DND-41 (cell line): ENCODE data around the gene CMSS1.

Experiments
- ATAC-seq: fragments of 200-7000 bp; cut with Tn5 transposase; 3 replicates; pipeline ENCODE4 v1.9.1; 2021; ENCODE audit warnings: low read depth; ENCODE audit not compliant: insufficient read depth
- DNase-seq: peaks from one replicate; pipeline ENCODE4 v3.0.0-alpha.2; 2020
- H2AFZ ChIP-seq: 2 replicates; pipeline ENCODE4 v1.6.0; 2012; ENCODE audit warnings: low read depth, low read length
- H3K27ac ChIP-seq: 2 replicates; pipeline ENCODE4 v1.5.1; 2012; ENCODE audit warnings: low read length, inconsistent platforms
- H3K27me3 ChIP-seq: fragments of 200-600 bp; sonication (generic); 2 replicates; pipeline ENCODE4 v1.6.0; 2012; ENCODE audit warnings: low read length, mild to moderate bottlenecking, inconsistent platforms; ENCODE audit not compliant: insufficient read depth, poor library complexity
- H3K36me3 ChIP-seq: 2 replicates; pipeline ENCODE4 v1.5.1; 2012; ENCODE audit warnings: low read length, inconsistent platforms; ENCODE audit not compliant: insufficient read depth
- H3K4me1 ChIP-seq: 2 replicates; pipeline ENCODE4 v1.5.1; 2012; ENCODE audit warnings: mild to moderate bottlenecking, low read length; ENCODE audit not compliant: insufficient read depth
- H3K4me2 ChIP-seq: 2 replicates; pipeline ENCODE4 v1.6.0; 2012; ENCODE audit warnings: mild to moderate bottlenecking, moderate library complexity, low read length, inconsistent platforms; ENCODE audit not compliant: insufficient read depth
- H3K4me3 ChIP-seq, 2 experiments: fragments of 200-600 bp in 1 of 2; shearing (Covaris generic) in 1 of 2; 2 replicates each; pipeline ENCODE4 v1.5.1; 2012 to 2016; ENCODE audit warnings: inconsistent platforms in 2 of 2, low read length in 2 of 2, mild to moderate bottlenecking in 2 of 2, low read depth in 1 of 2, moderate library complexity in 1 of 2
- H3K79me2 ChIP-seq: 2 replicates; pipeline ENCODE4 v1.6.0; 2012; ENCODE audit warnings: low read length, inconsistent platforms; ENCODE audit not compliant: insufficient read depth
- H3K9ac ChIP-seq: 2 replicates; pipeline ENCODE4 v1.6.0; 2012; ENCODE audit warnings: low read depth, mild to moderate bottlenecking, inconsistent platforms, low read length, moderate library complexity
- H3K9me3 ChIP-seq: 2 replicates; pipeline ENCODE4 v1.5.1; 2012; ENCODE audit warnings: low read length, moderate library complexity, mild to moderate bottlenecking, inconsistent platforms; ENCODE audit not compliant: insufficient read depth, severe bottlenecking
- H4K20me1 ChIP-seq: 2 replicates; pipeline ENCODE4 v1.6.0; 2012; ENCODE audit warnings: low read length; ENCODE audit not compliant: insufficient read depth
- EZH2 ChIP-seq: IDR thresholded peaks from 3 replicates; pipeline ENCODE4 v1.6.1; 2012; ENCODE audit warnings: borderline replicate concordance, low read depth, mild to moderate bottlenecking, moderate library complexity, low read length, inconsistent platforms; ENCODE audit not compliant: severe bottlenecking
- TF ChIP-seq, protein P1 (sequence below): IDR thresholded peaks from 2 replicates; pipeline ENCODE4 v1.5.1; 2012; ENCODE audit warnings: borderline replicate concordance, low read length, moderate library complexity, mild to moderate bottlenecking; ENCODE audit not compliant: poor library complexity, severe bottlenecking; ENCODE audit errors: extremely low read depth

The CMSS1 gene

DNA sequence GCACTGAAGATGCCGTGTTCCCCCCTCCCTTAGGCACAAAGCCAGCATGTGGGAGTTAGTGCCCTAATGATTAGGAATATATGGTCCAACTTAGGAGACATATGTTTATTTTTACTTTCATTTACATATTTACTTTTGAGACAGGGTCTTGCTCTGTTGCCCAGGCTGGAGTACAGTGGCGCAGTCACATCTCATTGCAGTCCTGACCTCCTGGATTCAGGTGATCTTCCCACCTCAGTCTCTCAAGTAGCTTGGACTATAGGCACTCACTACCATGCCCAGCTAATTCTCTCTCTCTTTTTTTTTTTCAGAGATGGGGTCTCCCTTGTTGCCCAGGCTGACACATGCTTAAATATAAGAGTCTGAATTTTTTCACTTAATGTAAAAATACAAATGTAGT lies 391.5 kb downstream of the CMSS1 start:
- H3K27ac ChIP-seq = no peak overlapping the region
- H3K27me3 ChIP-seq = no peaks in the 10 kb centered on the region
- no peaks in the 10 kb centered on the region for H3K36me3 ChIP-seq
- ATAC-seq (no peak), DNase-seq (no peak)
- no peaks in the 10 kb centered on the region for H3K79me2 ChIP-seq
- no peak overlapping the region for H2AFZ ChIP-seq
- TF ChIP-seq, protein P1, sequence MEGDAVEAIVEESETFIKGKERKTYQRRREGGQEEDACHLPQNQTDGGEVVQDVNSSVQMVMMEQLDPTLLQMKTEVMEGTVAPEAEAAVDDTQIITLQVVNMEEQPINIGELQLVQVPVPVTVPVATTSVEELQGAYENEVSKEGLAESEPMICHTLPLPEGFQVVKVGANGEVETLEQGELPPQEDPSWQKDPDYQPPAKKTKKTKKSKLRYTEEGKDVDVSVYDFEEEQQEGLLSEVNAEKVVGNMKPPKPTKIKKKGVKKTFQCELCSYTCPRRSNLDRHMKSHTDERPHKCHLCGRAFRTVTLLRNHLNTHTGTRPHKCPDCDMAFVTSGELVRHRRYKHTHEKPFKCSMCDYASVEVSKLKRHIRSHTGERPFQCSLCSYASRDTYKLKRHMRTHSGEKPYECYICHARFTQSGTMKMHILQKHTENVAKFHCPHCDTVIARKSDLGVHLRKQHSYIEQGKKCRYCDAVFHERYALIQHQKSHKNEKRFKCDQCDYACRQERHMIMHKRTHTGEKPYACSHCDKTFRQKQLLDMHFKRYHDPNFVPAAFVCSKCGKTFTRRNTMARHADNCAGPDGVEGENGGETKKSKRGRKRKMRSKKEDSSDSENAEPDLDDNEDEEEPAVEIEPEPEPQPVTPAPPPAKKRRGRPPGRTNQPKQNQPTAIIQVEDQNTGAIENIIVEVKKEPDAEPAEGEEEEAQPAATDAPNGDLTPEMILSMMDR = no peak
- no peak for TF ChIP-seq EZH2
- H4K20me1 ChIP-seq = no peaks in the 10 kb centered on the region
- no peak overlapping the region for H3K4me3 ChIP-seq
- H3K4me1 ChIP-seq = peaks cover 15% of the 10 kb centered on the region
- H3K9me3 ChIP-seq = no peaks in the 10 kb centered on the region
- no peak overlapping the region for H3K9ac ChIP-seq
- H3K4me2 ChIP-seq = no peak overlapping the region

DNA sequence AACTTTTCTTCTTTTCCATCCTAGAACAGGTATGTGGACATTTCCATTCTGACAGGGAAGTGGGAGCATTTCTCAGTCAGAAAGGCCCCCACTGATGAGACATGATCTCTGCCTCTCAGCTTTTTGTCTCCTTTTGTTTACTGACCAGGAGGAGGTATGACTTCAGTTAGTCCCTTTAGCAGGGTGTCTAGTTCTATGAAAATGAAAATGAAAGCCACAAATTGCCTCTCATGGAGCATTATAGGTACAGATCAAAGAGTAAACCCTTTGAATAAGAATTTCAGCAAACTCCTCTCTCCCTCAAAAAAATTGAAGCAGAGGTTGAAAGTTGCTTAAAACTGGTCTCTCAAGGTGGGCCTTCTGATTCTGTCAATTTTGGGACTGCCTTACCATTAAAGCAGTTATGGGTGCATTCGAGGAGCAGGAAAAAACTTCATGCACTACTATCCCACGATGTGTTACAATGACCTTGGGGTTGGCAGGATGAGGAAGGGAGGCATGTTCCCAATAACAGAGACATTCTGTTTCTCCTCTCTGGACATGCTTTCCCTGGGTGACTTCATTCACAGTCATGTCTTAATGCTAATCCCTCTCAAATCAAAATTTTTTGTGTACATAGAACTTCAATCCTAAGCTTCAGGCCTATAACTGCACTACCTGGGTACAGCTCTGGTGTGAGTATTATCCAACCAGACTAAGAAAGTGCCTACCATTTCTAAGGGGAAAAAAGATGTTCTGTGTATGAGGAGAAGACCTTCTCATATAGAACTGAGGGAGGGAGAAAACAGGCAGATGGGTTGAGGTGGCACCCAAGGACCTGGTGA lies 392.5 kb downstream of the CMSS1 start:
- no peak overlapping the region for H3K27ac ChIP-seq
- peaks cover 15% of the 10 kb centered on the region for H3K4me1 ChIP-seq
- no peaks in the 10 kb centered on the region for H3K36me3 ChIP-seq
- DNase-seq (no peak), ATAC-seq (peak; percentile 90)
- H4K20me1 ChIP-seq = no peaks in the 10 kb centered on the region
- no peaks in the 10 kb centered on the region for H3K79me2 ChIP-seq
- TF ChIP-seq EZH2 = no peak
- TF ChIP-seq, protein P1 = no peak
- no peak overlapping the region for H3K4me3 ChIP-seq
- no peaks in the 10 kb centered on the region for H3K27me3 ChIP-seq
- no peak overlapping the region for H3K9ac ChIP-seq
- H2AFZ ChIP-seq = peak overlapping the region; percentile 19; the same call in 1 of the 2 replicates
- no peaks in the 10 kb centered on the region for H3K9me3 ChIP-seq
- H3K4me2 ChIP-seq = peak overlapping the region; percentile 18; the same call in 1 of the 2 replicates

DNA sequence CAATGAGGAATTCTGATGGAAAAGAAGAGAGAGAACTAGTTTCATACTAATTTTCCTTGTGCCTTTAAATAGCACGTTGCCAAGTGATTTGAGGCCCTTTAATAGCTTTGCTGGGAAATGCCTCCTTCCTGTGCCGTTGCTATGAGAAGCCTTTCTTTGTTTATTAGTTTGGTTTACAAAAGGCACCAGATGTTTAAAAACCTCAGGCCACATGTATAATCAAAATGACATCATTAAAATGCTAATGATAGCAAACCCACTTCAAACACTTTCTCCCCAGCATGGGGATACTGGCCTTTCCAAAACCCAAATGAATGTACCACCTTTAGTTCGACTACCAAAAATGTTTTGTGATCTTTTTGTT lies 393.1 kb downstream of the CMSS1 start:
- H3K36me3 ChIP-seq = no peaks in the 10 kb centered on the region
- H3K4me2 ChIP-seq = no peak overlapping the region
- H3K9me3 ChIP-seq = no peaks in the 10 kb centered on the region
- H3K27me3 ChIP-seq = no peaks in the 10 kb centered on the region
- no peak overlapping the region for H2AFZ ChIP-seq
- H3K27ac ChIP-seq = no peak overlapping the region
- no peaks in the 10 kb centered on the region for H4K20me1 ChIP-seq
- ATAC-seq (peak; percentile 59), DNase-seq (peak; percentile 10)
- no peak for TF ChIP-seq EZH2
- TF ChIP-seq, protein P1 = no peak
- peaks cover 15% of the 10 kb centered on the region for H3K4me1 ChIP-seq
- no peak overlapping the region for H3K9ac ChIP-seq
- no peak overlapping the region for H3K4me3 ChIP-seq
- no peaks in the 10 kb centered on the region for H3K79me2 ChIP-seq
